GM10248 (cell line): Measurements from ENCODE around the gene TUBG2.
"Not testable (repeated sequence)": the region's sequence is repeated elsewhere in the genome, so short reads cannot be mapped to it uniquely, and the experiment has no call there.

Experiments
- CTCF ChIA-PET: fragments of 300-600 bp; sonication (Branson Sonifier 250); formaldehyde crosslinking; extraction: SDS; loops from one replicate; lab custom pipeline; 2021; ENCODE audit warnings: antibody characterized with exemption; lab: Yijun Ruan, JAX
- POLR2A ChIA-PET: fragments of 350-650 bp; sonication (Branson Sonifier 250); formaldehyde crosslinking; extraction: SDS; loops from one replicate; lab custom pipeline; 2020; ENCODE audit warnings: antibody characterized with exemption; lab: Yijun Ruan, JAX
- DNase-seq: peaks from one replicate; pipeline ENCODE4 v3.0.0; 2012; ENCODE audit errors: extremely low spot score
- CTCF ChIP-seq: IDR thresholded peaks from 2 replicates; pipeline ENCODE4 v1.5.1; 2012; ENCODE audit warnings: mild to moderate bottlenecking, low read depth; ENCODE audit errors: extremely low read depth, missing control alignments, control extremely low read depth

Gene TUBG2

GRCh38 chr17:42659079-42659931, at the start of gene TUBG2:
Gene TUBG2 (plus strand): TSS chr17:42659284. CDS start chr17:42659504, 220 bp downstream.
- ChIA-PET CTCF (interaction anchor here (0.7 to 6.8 kb wide), 6 partner anchors 9 to 41 kb away, joined by 3 to 54 read pairs (median 8); no protein-coding TSS in a partner anchor), POLR2A (no interaction called here)
- peak; percentile 90 for DNase-seq
- TF ChIP-seq CTCF: no peak

DNA sequence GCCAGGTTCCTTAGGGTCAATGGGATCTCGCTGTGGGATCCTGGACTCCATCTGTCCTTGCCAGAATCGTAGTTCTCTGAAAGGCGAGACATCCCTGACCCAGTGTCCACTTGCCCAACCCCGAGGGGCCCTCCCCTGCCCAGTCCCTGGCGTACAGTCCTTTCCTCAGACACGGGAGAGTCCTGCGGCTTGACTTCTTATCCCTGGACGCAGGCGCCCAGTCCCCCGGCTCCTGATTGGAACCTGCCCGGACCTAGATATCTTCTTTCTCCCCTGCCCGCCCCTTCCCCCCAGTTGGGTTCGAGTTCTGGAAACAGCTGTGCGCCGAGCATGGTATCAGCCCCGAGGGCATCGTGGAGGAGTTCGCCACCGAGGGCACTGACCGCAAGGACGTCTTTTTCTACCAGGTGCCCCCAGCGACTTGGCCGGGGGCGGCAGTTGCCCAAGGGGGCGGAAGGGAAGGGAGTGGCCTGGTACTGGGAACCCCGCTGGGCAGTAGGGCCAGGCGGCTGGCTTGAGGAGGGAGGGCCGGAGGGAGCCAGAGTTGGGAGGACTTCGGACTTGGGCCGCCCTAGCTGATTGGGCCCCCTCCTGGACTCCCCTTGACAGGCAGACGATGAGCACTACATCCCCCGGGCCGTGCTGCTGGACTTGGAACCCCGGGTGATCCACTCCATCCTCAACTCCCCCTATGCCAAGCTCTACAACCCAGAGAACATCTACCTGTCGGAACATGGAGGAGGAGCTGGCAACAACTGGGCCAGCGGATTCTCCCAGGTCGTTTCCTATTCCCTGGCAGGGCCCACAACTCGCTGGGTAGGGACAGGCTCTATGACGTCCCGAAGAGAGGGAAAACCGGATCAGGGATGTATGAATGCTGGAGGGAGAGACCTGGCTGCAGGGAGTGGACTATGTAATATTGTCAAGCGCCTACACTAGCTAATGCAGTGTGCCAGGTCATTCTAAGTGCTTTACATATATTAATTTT, 49.0 kb upstream of the TUBG2 start:
- POLR2A ChIA-PET: interaction anchor here (0.5 to 1.0 kb wide), 6 partner anchors 15 to 751 kb away, joined by 3 to 7 read pairs (median 3); partner anchors contain the start of gene PLEKHH3
- not testable (repeated sequence) for DNase-seq
- CTCF ChIA-PET: interaction anchor here (1.4 to 13.0 kb wide), 11 partner anchors 8 to 214 kb away, joined by 3 to 120 read pairs (median 9); partner anchors contain the start of genes BECN1, CCR10, PLEKHH3 and PSMC3IP

DNA sequence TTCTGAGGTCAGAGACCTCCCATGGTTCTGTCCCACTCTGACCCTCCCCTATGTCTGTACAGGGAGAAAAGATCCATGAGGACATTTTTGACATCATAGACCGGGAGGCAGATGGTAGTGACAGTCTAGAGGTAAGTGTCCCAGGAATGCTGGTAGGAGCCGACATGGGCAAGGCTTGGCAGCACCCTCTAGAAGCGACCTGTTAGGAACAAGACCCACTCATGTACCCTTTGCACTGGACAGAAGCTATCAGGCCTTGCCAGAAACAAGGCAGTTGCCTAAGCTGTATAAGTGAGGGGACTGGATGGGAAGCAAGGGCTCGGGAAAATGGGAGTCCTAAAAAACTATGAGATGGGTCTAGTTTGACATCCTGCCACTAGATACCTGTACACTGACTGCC, 47.1 kb upstream of the TUBG2 start:
- ChIA-PET POLR2A (no interaction called here), CTCF (interaction anchor here (0.6 to 1.4 kb wide), 2 partner anchors 34 to 59 kb away, joined by 3 read pairs; no protein-coding TSS in a partner anchor)
- no peak for TF ChIP-seq CTCF
- DNase-seq: no peak

DNA sequence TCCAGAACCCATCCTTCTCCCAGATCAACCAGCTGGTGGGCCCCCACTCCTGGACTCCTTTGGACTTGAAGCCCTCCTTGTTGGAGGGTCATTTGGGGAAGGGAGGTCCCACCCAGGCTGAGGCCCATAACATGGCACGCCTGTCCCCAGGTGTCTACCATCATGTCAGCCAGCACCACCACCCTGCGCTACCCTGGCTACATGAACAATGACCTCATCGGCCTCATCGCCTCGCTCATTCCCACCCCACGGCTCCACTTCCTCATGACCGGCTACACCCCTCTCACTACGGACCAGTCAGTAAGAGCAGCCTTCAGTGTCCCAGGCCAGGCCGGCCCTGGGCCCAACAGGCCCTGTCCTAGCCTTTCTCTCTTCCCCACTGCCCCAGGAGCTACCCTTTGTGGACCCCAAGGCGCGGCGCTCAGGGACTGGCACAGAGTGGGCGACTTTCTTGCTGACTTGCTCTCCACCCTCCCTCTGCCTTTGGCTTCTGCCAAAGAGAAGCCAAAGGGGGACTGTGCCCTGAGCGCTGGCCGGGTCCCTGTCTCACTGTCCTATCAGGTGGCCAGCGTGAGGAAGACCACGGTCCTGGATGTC, 45.3 kb upstream of the TUBG2 start:
- DNase-seq: no peak
- ChIA-PET CTCF (interaction anchor here (1.8 kb wide), 1 partner anchor 149 kb away, joined by 6 read pairs; no protein-coding TSS in a partner anchor), POLR2A (no interaction called here)
- TF ChIP-seq CTCF: no peak

- peak; percentile 38 for DNase-seq
- POLR2A ChIA-PET: interaction anchor here (1.2 kb wide), 1 partner anchor 9 kb away, joined by 5 read pairs; the partner anchor contains the start of genes RETREG3 and TUBG1
Measured at GRCh38 chr17:42617956-42618431, 41.1 kb upstream of the TUBG2 start.

More at GRCh38 chr17:42617956-42618431, 41.1 kb upstream of the TUBG2 start:
- TF ChIP-seq CTCF: no peak
- CTCF ChIA-PET: interaction anchor here (1.0 to 3.0 kb wide), 21 partner anchors 9 to 206 kb away, joined by 3 to 25 read pairs (median 4); partner anchors contain the start of genes BECN1, CCR10, PSMC3IP and RETREG3
